GM21367 (cell line): ENCODE measurements around the gene NUDCD3.

Experiments
- ATAC-seq: cut with Tn5 transposase; IDR thresholded peaks from one replicate; pipeline ENCODE4 v1.9.1; 2021; ENCODE audit not compliant: unreplicated experiment

The NUDCD3 gene

DNA sequence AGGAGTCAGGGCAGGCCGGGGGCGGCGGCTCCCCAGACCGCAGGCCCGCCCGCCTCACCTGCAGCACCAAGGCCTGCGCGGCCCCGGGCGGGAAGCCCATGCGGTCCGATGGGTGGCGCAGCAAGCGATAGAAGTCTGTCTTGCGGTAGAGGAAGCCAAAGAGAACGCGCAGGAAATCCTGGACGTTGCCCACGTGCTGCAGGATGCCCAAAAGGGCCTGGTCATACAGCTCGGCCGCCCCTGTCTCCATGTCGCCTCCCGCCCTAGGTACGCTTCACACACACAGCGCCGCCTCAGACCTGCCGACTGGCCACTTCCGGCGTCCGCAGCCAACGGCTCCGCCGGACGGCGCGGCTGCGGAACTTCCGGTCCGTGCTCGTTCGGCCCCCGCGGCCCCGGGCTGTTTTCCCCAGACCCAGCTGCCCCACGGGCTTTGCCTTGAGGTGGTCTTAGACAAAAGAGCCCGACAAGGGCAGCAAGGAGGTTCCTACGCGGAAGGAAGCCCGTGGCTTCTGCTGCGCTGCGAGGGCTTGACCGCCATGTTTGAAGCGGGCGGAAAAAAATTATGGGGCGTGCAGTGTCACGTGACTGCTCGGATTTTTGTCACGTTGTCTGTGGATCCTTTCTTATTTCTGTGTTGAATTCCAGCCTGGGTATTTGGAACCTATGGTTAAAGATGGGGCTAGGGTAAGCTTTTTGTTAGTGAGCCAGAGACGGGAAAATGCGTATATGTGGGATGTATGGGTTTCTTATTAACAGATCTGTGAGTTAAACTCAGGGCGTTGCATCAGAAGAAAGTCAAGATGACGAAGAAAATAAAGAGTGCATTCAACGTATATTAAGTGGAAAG, at the start of gene NUDCD3:
TSS of gene NUDCD3 (minus strand) at position 308 of the 850 bp plus-strand sequence. CDS start at position 250, 58 bp downstream.
- ATAC-seq, result peak; percentile 82

DNA sequence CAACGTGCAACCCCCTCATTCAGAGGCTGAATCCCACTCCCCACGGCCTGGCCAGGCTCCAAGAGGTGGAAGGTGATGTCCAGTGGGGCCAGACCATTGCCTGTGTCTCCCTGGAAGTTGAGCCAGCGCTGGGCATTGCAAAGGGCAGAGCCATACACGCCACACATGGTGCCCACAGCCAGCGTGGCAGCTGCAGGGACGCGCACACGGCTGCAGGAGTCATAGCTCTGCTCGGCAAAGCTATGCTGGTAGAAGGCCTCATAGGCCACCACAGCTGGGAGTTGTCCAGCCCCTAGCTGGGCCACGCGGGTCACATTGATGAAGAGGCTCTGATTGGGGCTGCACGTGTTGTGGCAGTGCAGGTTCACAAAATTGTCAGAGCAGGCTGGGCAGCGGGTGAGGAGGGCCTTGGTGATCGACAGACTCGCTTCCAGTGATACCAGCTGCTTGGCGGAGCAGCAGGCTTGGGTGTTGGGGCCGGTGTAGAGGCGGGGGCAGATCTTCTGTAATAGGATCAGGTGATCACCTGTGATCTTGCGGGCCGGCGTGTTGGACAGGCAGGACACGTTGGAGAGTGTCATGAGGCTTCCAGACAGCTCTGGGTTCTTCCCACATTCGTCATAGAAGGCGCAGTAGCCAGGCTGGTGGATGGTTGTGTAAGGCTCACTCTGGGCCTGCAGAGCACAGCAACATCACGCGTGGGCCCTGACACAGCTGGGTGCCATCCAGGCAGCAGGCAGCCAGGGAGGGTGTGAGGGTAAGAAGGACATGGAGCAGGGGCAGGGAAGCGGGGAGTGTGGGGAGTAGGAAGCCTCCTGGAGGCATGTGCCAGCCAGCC, 49.4 kb upstream of the NUDCD3 start:
- no peak for ATAC-seq

DNA sequence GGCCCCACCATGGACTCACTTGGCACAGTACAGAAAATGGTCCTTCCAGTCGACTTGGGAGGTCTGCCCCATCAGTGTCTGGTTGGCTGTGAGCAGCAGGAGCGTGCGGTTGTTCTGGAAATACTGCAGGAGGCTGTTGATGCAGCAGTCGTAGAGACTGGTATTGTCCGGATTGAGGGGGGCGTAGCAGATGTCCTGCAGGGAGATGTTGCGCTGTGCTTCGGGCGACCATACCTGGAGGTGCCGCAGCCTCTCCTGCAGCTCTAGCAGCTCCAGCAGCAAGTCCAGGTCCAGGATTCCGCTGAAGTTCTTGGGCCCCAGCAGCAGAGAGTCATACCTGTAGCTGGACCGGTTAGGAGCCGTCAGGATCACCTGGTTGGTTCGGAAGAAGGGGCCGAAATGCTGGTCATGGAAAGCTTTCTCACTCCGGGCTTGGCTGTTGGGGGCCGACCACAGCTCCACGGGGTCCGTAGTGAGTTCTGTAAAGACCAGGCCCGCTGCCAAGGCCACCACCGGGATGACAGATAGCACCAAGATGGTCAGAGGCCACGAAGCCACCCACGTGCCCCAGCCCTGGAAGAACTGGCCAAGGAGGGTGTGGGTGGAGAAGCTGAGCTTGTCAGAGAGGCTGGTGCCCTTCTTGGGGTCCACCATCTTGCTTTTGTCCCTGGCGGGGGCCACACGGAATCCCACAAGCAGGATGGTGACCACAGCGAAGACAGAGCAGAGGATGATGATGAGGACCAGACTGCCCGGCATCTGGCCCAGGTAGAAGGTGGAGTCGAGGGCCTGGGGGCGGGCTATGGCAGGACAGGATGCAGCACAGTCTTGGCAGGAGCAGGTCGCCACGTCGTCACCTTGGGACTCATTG, 48.6 kb upstream of the NUDCD3 start:
- no peak for ATAC-seq

DNA sequence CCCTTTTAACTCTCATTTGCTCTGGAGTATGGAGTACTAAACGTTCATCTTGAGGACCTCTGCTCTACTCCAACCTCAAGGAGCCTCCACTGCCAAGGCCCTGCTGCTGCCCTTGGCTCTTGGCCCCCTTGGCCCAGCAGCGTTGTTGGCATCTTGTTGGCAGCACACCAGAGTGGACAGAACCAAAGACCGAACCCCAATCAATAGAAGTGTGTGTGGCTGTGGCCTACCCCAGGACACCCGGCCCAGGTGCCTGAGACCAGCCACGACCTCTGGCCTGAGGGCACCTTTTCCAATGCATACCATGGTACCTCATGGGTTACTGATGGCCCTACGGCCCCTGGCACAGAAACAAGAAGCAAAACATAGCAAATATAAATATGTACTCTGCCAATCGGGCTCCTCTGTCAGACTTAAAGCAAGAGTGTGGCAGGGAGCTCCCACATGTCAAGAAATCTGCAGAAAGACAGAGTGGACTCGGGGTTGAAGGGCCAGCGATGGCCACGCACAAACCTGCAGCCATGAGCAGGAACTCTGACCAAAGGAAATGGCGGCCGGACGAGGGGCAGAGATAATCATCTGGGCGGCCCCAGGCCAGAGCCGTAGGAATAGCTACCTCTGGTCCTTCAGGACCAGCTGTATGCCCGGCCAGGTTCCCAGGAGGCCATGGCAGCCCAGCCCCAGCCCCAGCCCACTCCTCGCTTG, 47.8 kb upstream of the NUDCD3 start:
- no peak for ATAC-seq

DNA sequence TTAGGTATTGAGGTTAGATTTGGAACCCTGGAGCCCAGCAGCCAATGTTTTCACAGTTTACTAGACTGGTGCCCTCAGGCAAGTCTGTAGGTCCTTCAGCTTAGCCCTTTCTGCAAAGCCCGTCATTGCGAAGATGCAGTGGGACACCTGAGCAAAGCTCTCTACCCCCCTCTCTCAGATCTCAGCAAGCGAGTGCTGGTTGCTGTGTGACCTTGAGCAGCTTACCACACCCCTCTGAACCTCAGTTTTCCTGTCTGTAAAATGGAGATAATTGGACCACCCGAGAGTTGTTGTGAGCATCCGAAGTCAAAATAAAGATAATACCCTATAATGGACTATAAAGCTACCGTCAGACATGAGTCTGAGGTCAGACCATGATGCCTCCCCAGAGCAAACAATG, 47.0 kb upstream of the NUDCD3 start:
- no peak for ATAC-seq

DNA sequence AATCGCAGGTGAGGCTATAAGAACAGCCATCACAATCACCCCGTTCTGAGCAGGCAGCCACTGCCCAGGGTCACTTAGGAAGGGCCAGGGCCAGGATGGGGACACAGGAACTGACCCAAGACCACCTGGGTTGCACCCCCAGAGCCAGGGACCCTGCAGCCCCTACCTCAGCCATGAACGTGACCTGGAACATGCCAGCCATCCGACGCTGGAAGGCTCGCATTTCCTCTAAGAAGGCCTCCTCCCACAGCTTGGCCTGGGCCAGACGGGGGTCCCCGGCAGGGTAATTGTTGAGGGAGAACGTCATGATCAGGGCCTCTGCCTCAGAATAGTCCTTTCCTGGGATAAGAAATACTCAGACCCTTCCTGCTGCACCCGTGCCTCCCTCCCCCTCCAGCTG, 45.6 kb upstream of the NUDCD3 start:
- no peak for ATAC-seq

DNA sequence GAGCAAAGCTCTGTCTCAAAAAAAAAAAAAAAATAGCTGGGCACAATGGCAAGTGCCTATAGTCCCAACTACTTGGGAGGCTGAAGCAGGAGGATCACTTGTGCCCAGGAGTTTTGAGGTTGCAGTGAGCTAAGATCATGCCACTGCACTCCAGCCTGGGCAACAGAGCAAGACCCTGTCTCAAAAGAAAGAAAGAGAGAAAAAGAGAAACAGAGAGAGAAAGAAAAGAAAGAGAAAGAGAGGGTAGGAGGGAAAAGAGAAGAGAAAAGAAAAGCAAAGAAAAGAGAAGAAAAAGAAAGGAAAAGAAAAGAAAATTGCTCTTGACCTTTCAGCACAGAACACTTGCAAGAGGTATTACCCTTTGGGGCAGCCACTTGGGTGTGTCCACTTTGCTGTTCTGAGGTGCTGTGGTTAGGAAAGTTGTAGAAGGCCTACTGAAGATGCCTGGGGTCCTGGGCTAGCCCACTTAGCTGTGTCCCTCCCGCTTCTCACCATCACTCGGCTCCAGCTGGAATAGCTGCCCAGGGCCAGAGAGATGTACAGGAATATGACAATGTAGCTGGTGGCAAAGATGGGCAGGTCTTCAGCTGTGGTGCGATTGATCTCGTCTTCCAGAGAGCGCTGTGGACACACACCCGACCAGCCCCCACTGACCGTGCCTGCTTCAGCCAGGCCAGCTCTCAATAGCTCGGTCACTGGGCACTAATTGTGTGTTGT, 45.0 kb upstream of the NUDCD3 start:
- ATAC-seq, result no peak

DNA sequence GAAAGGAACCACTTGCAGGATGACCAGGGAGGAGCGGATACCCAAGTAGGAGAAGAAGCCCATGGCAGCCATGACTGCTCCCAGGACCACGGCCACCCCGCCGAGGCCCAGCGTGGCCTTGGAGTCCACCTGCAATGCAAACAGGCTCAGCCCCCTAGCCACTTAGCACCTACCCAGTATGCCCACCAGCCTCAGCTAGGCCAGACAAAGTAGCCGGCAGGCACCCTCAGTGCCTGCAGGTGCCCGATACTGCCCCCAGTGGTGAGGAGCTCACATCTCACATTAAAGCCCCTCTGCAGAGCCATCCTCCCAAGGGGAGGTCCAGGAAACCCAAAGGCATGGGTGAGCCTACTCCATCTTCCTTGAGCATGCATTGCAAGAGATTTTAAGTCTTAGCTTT, 44.0 kb upstream of the NUDCD3 start:
- no peak for ATAC-seq

DNA sequence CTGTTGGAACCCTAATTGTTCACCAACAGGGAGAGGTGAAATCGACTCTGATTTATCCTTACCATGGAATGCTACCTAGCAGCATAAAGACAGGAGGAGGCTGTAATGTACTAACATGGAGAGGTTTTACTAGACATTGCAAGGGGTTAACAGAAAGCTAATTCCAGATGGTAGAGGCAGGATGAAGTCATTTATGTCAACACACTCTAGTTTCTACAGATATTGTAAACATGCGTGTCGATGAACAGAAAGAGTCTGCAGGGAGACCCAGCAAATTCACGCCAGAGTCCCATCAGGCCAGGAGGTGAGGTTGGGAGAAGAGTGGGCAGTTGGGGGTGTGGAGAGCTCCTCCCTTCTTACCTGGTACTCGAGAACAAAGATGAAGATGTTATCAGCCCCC, 43.6 kb upstream of the NUDCD3 start:
- no peak for ATAC-seq

DNA sequence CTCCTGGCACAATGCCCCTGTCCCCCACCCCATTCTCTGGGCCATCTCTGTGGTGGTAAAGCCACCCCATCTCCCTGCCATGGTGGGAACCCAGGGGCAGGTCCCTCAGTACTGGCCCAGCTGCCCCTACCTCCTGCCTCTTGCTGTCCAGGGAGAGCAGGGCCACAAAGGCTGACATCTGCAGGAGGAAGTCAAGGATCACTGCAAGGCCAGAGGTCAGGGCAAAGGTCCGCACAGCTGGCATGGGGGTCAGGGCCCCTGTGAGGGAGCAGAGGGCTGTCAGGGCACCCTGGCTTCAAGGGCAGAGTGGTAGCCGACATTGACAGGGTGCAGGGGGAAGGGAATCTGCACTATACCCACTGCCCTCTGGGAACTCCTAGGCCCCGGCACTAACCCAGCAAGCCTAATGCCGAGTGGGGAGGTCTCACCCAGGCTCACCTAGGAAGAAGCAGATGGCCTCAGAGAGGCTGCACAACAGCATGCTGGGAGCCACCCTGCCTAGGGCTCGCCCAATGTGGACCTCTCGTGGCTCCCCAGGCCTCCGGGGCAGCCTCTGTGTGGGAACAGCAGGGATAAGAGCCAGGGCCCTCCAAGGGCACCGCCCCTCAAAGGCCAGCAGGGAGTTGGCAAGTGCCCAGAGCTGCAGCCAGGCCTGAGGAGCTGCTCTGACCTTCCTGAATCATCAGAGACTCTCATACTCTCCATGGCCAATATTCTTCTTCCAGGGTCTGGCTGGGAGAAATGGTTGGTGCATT, 43.0 kb upstream of the NUDCD3 start:
- ATAC-seq, result no peak

DNA sequence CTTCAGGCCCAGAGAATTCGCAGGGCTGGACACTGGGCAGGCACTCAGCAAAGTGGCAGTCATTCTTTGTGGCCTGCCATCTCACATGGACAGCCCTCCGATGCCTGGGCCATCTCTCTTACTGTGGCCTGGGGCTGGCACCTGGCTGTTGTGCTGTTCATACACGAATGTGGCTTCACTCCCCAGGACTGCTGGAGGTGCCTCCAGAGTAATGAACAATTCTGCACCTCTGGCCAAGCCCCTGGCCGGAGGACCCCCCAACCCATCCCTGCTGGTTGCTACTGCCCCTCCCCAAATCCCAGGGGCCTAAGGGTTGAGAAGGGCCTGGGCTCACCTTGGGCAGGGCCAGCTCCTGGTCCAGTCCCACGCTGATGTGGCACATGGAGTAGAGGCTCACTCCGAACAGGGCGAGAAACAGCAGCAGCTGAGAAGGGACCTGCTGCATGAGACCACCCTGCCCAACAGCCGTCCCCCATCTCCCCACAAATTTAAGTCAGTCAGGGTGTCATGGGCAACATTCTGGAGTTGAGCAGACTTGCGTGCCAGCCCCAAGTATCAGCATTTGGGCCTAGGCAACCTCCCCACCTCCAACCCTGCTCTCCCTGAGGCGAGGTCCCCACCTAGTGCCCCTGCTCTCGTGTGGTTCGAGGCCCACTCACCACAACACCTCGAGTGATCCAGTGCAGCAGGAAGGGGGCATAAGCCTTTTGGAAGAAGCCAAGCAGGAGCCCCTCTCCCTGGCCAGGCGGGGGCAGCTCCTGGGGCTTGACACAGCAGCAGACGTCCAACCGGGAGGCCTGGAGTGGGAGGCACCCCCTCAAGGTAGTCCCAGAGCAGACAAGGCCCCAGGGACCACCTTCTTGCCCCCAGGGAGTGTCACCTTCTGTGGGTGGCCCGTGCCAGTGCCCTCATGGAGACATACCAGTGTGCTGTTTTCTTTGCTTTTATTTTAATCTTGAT, 41.2 kb upstream of the NUDCD3 start:
- no peak for ATAC-seq

DNA sequence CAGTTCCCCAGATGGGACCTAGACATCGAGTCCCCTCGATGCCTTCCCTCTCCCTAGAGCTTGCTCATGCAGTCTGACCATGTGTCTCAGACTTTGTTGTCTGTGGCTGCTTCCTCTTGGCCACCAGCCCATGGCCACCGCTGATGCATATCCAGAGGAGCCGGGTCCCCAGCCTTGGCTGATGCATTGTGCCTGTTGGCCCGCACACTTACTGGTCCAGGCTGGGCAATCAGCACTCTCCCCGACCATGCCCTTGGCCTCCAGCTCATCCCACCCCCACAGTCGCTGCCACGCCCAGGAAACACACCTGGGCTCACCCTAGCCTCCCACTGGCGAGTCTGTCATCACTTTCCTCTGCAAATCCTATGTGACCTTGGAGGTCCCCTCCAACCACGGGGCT, 40.5 kb upstream of the NUDCD3 start:
- no peak for ATAC-seq

DNA sequence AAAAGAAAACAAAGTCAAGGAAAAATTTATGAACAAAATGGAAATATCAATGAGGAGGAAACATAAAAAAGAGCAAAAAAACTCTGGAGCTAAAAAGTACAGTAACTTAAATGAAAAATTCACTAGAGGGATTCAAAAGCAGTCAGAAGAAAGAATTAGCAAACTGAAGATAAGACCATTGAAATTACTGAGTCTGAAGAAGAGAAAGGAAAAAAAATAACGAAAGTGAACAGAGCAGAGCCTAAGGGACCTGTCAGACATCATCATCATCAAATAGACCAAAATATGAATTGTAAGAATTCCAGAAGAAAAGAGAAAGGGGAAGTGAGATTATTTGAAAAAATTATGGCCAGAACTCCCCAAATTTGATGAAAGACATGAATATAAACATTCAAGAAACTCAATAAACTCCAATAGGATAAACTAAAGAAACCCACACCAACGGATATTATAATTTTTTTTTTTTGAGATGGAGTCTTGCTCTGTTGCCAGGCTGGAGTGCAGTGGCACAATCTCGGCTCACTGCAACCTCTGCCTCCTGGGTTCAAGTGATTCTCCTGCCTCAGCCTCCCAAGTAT, 34.4 kb upstream of the NUDCD3 start:
- no peak for ATAC-seq

DNA sequence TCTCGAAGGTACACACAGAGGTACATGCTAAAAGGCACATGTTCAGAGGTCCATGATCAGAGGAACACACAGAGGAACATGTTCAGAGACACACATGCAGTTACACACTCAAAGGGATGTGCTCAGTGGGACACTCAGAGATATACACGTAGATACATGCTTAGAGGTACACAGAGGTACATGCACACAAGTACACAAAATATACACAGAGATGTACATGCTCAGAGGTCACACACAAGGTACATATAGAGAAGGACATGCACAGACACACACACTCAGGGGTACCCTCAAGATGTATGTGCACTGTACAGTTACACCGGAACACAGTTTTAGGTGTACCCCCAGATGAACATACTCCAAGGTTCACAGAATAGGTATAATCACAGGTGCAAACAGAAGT, 31.9 kb upstream of the NUDCD3 start:
- no peak for ATAC-seq

DNA sequence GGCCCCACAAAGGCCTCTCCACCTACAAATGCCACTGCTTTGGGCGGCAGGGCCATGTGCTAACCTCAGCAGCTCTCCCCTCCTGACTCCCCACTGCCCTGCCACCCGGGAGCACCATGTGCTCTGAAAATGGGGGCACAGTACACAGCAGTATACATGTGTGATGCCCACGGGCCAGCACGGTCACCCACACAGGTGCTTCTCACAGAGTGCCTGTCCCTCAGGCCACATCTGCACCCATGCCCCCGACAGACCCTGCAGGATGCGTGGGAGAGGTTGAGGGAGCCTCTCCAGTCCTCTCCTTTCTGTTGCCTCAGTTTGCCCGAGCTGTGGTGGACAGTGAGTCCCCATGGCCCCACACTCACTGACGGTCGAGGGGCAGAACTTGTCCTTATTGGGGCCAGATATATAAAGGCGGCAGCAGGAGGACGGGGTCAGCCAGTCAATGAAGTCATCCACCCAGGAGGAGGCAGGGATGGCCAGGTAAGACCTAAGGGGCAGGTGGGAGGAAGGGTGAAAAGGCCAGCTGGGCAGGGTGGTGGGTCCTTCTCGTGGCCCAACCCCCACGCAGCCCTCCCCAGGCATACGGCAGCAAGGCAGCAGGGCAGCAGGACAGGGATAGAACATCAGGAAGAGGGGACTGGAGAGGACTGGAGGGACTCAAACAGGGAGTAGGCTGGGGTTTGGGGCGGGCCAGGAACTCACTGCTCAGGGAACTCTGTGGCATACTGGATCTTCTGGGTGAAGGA, 31.1 kb upstream of the NUDCD3 start:
- ATAC-seq, result no peak

DNA sequence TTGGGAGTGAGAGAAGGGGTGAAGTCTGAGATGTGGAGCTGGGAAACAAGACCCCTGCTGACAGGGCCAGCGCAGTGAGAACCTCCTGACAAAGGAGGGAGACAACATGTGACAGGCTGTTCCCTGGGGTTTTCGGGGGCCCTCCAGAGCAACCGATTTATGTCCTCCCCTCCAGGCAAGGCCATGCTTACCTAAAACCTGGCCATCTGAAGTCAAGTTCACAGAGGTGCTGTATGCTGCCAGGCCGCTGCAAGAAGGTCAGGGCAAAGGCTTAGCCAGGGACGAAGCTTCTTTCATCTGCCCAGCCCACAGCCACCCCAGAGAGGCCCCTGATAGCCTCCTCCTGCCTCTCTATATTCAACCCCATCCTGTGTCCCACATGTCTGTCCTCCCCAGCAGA, 30.1 kb upstream of the NUDCD3 start:
- ATAC-seq, result no peak

DNA sequence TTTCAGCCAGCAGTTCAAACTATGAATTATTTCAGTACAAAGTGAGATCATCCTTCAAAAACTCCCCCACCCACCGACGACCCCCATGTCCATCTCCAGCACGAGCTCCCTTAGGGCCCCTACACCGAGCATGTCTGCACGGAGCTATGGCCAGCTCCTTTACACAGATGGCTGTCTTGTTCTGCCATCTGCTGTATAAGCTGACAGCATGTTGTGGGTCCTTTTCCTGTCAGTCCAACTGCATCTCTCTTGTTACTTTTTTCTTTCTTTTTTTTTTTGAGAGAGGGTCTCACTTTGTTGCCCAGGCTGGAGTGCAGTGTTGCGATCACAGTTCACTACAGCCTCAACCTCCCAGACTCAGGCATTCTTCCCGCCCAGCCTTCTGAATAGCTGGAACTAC, 29.1 kb upstream of the NUDCD3 start:
- ATAC-seq, result no peak
